Measurements from ENCODE around the gene MED13L. TPM values are rescaled to one million over a fixed set of nuclear protein-coding genes. Genes with fewer than 3 reads are reported as not detected.

Gene MED13L
- total RNA-seq, 2 experiments from 2014 or later: 42.4 to 46.0 TPM

DNA sequence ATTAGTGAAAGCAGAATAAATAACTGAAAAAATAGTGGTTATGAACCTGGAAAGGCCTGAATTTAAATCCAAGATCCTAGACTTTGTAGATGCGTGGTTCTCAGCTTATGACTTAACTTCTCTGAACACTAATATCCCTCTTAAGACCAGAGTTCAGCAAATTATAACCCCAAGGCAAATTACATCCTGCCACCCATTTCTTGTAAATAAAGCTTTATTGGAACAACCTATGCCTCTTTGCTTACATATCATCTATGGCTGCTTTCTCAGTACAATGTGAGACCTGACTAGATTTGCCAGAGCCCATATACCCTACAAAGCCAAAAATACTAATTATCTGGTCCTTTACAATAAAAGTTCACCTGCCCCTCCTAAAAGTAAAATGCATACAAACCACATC is 199.1 kb downstream of the MED13L start:
- CTCF ChIA-PET: interaction anchor here (0.6 kb wide), 1 partner anchor 30 kb away, joined by 3 read pairs; no protein-coding TSS in a partner anchor
- no peak for DNase-seq
- intact Hi-C loops (cut with micrococcal nuclease): no loop called here
- peaks cover 14% of the 10 kb centered on the region for H3K4me1 Mint-ChIP-seq (ENCODE audit: low read depth)
- H3K27ac Mint-ChIP-seq: no peak overlapping the region
- no peak overlapping the region for H3K4me3 Mint-ChIP-seq
- H3K36me3 Mint-ChIP-seq (ENCODE audit: low read depth): peaks cover 8% of the 10 kb centered on the region
- no peaks in the 10 kb centered on the region for H3K9me3 Mint-ChIP-seq
- no peaks in the 10 kb centered on the region for H3K27me3 Mint-ChIP-seq (ENCODE audit: low read depth)

DNA sequence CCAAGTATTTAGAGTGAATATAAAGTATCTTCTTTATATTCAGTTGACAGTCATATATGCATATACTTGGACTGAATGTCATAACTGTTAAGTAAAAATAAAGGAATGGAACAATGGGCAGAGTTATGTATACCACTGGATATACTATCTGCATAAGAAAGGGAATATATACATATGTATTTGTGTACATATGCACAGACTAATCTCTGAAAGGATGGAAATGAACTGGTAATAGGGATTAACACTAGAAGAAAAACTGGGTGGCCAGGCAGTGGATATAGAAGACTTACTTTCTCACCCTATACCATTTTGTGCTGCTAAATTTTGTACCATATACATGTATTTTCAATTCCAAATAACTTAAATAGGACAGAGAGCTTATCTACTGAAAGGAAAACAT is 200.1 kb downstream of the MED13L start:
- CTCF ChIA-PET: interaction anchor here (1.4 kb wide), 1 partner anchor 60 kb away, joined by 4 read pairs; no protein-coding TSS in a partner anchor
- no peak overlapping the region for H3K4me3 Mint-ChIP-seq
- no peak overlapping the region for H3K27ac Mint-ChIP-seq
- peaks cover 5% of the 10 kb centered on the region for H3K36me3 Mint-ChIP-seq (ENCODE audit: low read depth)
- H3K27me3 Mint-ChIP-seq (ENCODE audit: low read depth): no peaks in the 10 kb centered on the region
- H3K9me3 Mint-ChIP-seq: no peaks in the 10 kb centered on the region
- no peak for DNase-seq
- intact Hi-C loops (cut with micrococcal nuclease): no loop called here
- peaks cover 14% of the 10 kb centered on the region for H3K4me1 Mint-ChIP-seq (ENCODE audit: low read depth)

GRCh38 chr12:116076399-116076798 is 201.1 kb downstream of the MED13L start:
- Mint-ChIP-seq H3K27me3 (ENCODE audit: low read depth) (no peaks in the 10 kb centered on the region), H3K4me3 (no peak overlapping the region), H3K4me1 (ENCODE audit: low read depth) (peaks cover 16% of the 10 kb centered on the region), H3K36me3 (ENCODE audit: low read depth) (peaks cover 5% of the 10 kb centered on the region), H3K9me3 (no peaks in the 10 kb centered on the region), H3K27ac (no peak overlapping the region)
- intact Hi-C loops (cut with micrococcal nuclease): no loop called here
- CTCF ChIA-PET: interaction anchor here (1.4 kb wide), 1 partner anchor 61 kb away, joined by 4 read pairs; no protein-coding TSS in a partner anchor
- no peak for DNase-seq

DNA sequence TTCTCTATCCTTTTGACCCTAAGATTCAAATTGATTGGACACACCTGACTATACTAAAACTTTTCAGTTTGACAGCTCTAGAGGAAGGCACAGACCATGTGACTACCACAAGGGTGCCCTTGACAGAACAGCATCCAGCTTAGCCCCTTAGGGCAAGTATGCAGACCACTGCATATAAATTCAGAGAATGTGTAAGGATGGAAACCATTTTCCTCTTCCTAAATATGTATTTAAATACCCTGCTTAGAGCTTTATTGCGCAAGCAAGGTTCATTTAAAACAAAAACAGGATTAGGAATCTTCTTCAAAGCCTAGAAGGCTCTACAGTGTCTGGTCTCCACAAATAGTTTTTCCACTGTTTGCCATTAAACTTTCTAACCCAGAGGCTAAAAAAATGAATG is 202.8 kb downstream of the MED13L start:
- H3K9me3 Mint-ChIP-seq: no peaks in the 10 kb centered on the region
- intact Hi-C loops (cut with micrococcal nuclease): no loop called here

GRCh38 chr12:116071555-116072230 is 205.8 kb downstream of the MED13L start:
- intact Hi-C loops (cut with micrococcal nuclease): no loop called here
- Mint-ChIP-seq H3K27ac (no peak overlapping the region), H3K27me3 (ENCODE audit: low read depth) (no peaks in the 10 kb centered on the region), H3K4me1 (ENCODE audit: low read depth) (peaks cover 13% of the 10 kb centered on the region), H3K9me3 (no peaks in the 10 kb centered on the region), H3K4me3 (no peak overlapping the region), H3K36me3 (ENCODE audit: low read depth) (peaks cover 2% of the 10 kb centered on the region)
- no peak for DNase-seq
- CTCF ChIA-PET: no interaction called here

More for the DNA sequence above, 202.8 kb downstream of the MED13L start:
- Mint-ChIP-seq H3K4me3 (no peak overlapping the region), H3K4me1 (ENCODE audit: low read depth) (peaks cover 6% of the 10 kb centered on the region), H3K27me3 (ENCODE audit: low read depth) (no peaks in the 10 kb centered on the region), H3K36me3 (ENCODE audit: low read depth) (peaks cover 5% of the 10 kb centered on the region), H3K27ac (no peak overlapping the region)
- DNase-seq: no peak
- CTCF ChIA-PET: no interaction called here

- DNase-seq: no peak
- no peaks in the 10 kb centered on the region for H3K27me3 Mint-ChIP-seq (ENCODE audit: low read depth)
- CTCF ChIA-PET: interaction anchor here (0.5 to 0.9 kb wide), 3 partner anchors 67 to 171 kb away, joined by 3 read pairs; no protein-coding TSS in a partner anchor
- H3K4me1 Mint-ChIP-seq (ENCODE audit: low read depth): peaks cover 18% of the 10 kb centered on the region
- no peaks in the 10 kb centered on the region for H3K36me3 Mint-ChIP-seq (ENCODE audit: low read depth)
- intact Hi-C loops (cut with micrococcal nuclease): no loop called here
- H3K4me3 Mint-ChIP-seq: no peak overlapping the region
- no peaks in the 10 kb centered on the region for H3K9me3 Mint-ChIP-seq
- H3K27ac Mint-ChIP-seq: no peak overlapping the region
Measured at GRCh38 chr12:116070444-116070843, 207.0 kb downstream of the MED13L start.

DNA sequence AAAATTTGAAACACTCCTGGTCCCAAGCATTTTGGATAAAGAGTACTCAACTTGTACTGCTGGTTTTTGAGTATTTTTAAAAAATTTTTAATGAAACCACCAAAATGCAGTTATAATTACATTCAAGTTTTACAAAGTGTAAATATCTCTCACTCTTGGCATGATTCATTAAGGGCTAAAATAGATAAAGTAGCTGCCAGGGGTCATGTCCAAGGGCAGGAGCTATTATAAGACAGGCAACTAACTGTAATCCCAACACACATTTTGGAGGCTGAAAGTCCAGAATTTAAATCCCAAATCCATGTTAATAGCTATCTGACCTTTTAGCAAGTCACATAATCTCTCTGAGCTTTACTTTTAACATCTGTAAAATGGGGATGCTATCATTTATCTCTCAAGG is 207.6 kb downstream of the MED13L start:
- intact Hi-C loops (cut with micrococcal nuclease): no loop called here
- no peaks in the 10 kb centered on the region for H3K27me3 Mint-ChIP-seq (ENCODE audit: low read depth)
- peaks cover 22% of the 10 kb centered on the region for H3K4me1 Mint-ChIP-seq (ENCODE audit: low read depth)
- H3K4me3 Mint-ChIP-seq: no peak overlapping the region
- no peak overlapping the region for H3K27ac Mint-ChIP-seq
- no peak for DNase-seq
- CTCF ChIA-PET: interaction anchor here (0.5 to 0.9 kb wide), 3 partner anchors 67 to 171 kb away, joined by 3 read pairs; no protein-coding TSS in a partner anchor
- H3K36me3 Mint-ChIP-seq (ENCODE audit: low read depth): no peaks in the 10 kb centered on the region
- no peaks in the 10 kb centered on the region for H3K9me3 Mint-ChIP-seq

DNA sequence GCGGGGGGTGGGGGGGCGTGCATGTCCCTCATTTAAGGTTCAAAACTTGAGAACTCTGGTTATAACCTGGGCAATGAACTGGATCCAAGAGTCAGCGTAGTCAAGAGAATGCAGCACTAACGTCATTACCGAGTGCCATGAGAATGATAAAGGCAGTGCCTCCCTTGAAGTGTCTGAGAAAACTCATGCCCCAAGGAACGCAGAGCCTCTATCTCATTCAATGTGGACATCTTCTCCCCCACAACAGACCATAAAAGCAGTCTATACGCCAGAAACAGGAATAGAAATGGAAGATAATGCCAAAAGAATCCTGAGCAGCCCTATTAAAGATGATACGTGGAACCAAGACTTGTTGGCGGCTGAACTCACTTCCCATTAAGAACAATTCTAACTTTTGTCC is 208.6 kb downstream of the MED13L start:
- no peaks in the 10 kb centered on the region for H3K27me3 Mint-ChIP-seq (ENCODE audit: low read depth)
- intact Hi-C loops (cut with micrococcal nuclease): no loop called here

GRCh38 chr12:116068371-116068770 is 209.1 kb downstream of the MED13L start:
- H3K27ac Mint-ChIP-seq: no peak overlapping the region
- H3K27me3 Mint-ChIP-seq (ENCODE audit: low read depth): no peaks in the 10 kb centered on the region
- DNase-seq: no peak
- intact Hi-C loops (cut with micrococcal nuclease): no loop called here
- H3K4me1 Mint-ChIP-seq (ENCODE audit: low read depth): peaks cover 27% of the 10 kb centered on the region
- H3K9me3 Mint-ChIP-seq: no peaks in the 10 kb centered on the region
- H3K4me3 Mint-ChIP-seq: no peak overlapping the region
- H3K36me3 Mint-ChIP-seq (ENCODE audit: low read depth): no peaks in the 10 kb centered on the region
- CTCF ChIA-PET: interaction anchor here (0.6 to 1.3 kb wide), 10 partner anchors 13 to 641 kb away, joined by 3 to 6 read pairs (median 4); no protein-coding TSS in a partner anchor

More for the DNA sequence above, 208.6 kb downstream of the MED13L start:
- Mint-ChIP-seq H3K27ac (no peak overlapping the region), H3K36me3 (ENCODE audit: low read depth) (no peaks in the 10 kb centered on the region), H3K4me3 (no peak overlapping the region), H3K4me1 (ENCODE audit: low read depth) (peaks cover 27% of the 10 kb centered on the region), H3K9me3 (no peaks in the 10 kb centered on the region)
- no peak for DNase-seq
- CTCF ChIA-PET: interaction anchor here (0.6 to 1.0 kb wide), 2 partner anchors 23 to 206 kb away, joined by 4 to 6 read pairs; no protein-coding TSS in a partner anchor

- intact Hi-C loops (cut with micrococcal nuclease): loop anchor here (2.0 kb wide), 2 partner anchors 69 kb away; no protein-coding TSS in a partner anchor
- Mint-ChIP-seq H3K36me3 (ENCODE audit: low read depth) (no peaks in the 10 kb centered on the region), H3K27me3 (ENCODE audit: low read depth) (no peaks in the 10 kb centered on the region), H3K27ac (no peak overlapping the region), H3K4me3 (no peak overlapping the region), H3K9me3 (no peaks in the 10 kb centered on the region), H3K4me1 (ENCODE audit: low read depth) (peaks cover 28% of the 10 kb centered on the region)
- CTCF ChIA-PET: interaction anchor here (0.6 to 1.3 kb wide), 9 partner anchors 12 to 641 kb away, joined by 3 to 5 read pairs (median 3); no protein-coding TSS in a partner anchor
- no peak for DNase-seq
Measured at GRCh38 chr12:116067892-116068291, 209.6 kb downstream of the MED13L start.

DNA sequence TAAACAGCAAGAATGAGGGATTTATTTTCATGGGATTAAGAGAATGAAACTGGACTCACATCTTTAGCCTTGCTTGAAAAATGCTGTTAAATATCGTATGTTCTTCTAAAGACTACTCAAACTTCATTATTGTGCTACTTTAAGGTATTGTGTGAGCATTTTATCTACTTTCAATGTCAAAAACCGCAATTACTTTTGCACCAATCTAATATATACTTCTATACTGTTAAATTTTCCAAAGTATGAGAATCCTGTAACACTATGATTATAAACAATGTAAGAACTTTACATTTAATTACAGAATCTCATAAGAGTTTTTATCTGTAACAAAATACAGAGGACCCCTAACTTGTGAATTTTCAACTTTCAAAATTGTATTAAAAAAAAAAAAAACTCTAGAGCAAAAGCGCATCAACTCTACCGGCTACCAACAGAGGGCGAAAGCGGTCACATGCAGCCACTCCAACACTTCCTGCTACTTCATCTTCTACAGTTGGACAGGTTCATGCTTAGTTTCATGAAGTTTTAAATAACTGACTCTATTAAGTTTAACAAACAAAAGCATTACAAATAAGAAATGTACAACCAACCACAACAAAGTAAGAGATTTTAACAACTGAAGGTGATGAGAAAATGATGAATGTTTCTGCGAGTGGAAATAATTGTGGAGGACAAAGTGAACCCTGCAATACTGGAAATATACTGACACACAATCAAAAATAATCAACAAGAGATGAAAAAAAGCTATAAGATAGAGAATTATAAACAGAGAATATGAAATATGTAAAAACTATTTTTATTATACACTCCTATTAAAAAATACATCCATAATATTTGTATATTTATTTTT is 210.9 kb downstream of the MED13L start:
- peak; percentile 74 for DNase-seq
- Mint-ChIP-seq H3K27ac (no peak overlapping the region), H3K4me3 (no peak overlapping the region), H3K9me3 (no peaks in the 10 kb centered on the region), H3K4me1 (ENCODE audit: low read depth) (peaks cover 34% of the 10 kb centered on the region), H3K36me3 (ENCODE audit: low read depth) (no peaks in the 10 kb centered on the region), H3K27me3 (ENCODE audit: low read depth) (no peaks in the 10 kb centered on the region)
- CTCF ChIA-PET: no interaction called here
- intact Hi-C loops (cut with micrococcal nuclease): loop anchor here (1.0 to 2.0 kb wide), 4 partner anchors 68 to 170 kb away; no protein-coding TSS in a partner anchor

DNA sequence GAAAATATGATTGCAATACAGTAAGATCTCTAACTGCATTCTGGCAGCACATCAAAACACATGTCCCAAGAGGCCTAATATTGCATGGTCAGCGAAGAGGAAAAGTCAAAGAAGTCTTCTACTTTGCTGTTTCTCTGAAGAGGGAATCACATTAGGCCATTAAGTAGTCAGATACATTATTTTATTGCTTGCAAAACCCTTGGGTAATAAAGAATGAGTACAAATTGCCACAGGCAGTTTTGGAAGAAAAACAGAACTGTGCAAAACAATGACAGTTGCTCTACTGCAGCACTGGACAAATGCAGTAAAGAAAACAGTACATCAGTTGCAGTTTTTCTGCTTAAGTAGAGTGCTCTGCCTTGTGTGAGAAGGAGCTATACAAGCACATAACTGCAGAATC is 211.9 kb downstream of the MED13L start:
- Mint-ChIP-seq H3K27ac (no peak overlapping the region), H3K4me1 (ENCODE audit: low read depth) (peaks cover 41% of the 10 kb centered on the region), H3K36me3 (ENCODE audit: low read depth) (no peaks in the 10 kb centered on the region), H3K9me3 (no peaks in the 10 kb centered on the region), H3K27me3 (ENCODE audit: low read depth) (no peaks in the 10 kb centered on the region), H3K4me3 (no peak overlapping the region)
- intact Hi-C loops (cut with micrococcal nuclease): loop anchor here (1.0 to 2.0 kb wide), 4 partner anchors 67 to 171 kb away; no protein-coding TSS in a partner anchor
- CTCF ChIA-PET: interaction anchor here (0.6 to 1.1 kb wide), 2 partner anchors 143 to 171 kb away, joined by 3 to 4 read pairs; no protein-coding TSS in a partner anchor
- no peak for DNase-seq
